ENCODE measurements around the gene NR5A2. TPM values are rescaled to one million over a fixed set of nuclear protein-coding genes. Genes with fewer than 3 reads are reported as not detected.

NR5A2 gene
- total and polyA plus RNA-seq, 7 donors: 0.49 to 13.8 (median 1.9) TPM

DNA sequence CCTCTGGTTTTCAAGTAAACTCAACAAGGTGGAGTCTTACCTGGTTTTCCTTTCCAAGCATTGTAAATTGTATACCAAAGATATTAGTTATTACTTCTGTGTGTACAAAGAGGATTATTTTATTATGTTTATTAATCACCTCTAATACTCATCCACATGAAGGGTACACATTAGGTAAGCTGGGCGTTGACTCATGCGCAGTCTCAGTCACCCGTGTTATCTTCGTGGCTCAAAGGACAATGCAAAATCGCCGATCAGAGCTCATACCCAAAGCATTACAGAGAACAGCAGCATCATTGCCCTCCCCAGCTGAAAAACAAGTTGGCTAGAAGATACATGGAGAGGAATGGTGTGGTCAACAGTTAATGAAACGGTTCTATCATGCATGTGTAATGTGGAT, 148.7 kb downstream of the NR5A2 start:
- TF ChIP-seq, protein P1, sequence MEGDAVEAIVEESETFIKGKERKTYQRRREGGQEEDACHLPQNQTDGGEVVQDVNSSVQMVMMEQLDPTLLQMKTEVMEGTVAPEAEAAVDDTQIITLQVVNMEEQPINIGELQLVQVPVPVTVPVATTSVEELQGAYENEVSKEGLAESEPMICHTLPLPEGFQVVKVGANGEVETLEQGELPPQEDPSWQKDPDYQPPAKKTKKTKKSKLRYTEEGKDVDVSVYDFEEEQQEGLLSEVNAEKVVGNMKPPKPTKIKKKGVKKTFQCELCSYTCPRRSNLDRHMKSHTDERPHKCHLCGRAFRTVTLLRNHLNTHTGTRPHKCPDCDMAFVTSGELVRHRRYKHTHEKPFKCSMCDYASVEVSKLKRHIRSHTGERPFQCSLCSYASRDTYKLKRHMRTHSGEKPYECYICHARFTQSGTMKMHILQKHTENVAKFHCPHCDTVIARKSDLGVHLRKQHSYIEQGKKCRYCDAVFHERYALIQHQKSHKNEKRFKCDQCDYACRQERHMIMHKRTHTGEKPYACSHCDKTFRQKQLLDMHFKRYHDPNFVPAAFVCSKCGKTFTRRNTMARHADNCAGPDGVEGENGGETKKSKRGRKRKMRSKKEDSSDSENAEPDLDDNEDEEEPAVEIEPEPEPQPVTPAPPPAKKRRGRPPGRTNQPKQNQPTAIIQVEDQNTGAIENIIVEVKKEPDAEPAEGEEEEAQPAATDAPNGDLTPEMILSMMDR (IDR thresholded peaks at IDR 0.05): no peak
- no peak for TF ChIP-seq POLR2AphosphoS5 (IDR thresholded peaks at IDR 0.05)
- TF ChIP-seq POLR2A (IDR thresholded peaks at IDR 0.05): no peak
- no peak for TF ChIP-seq EP300 (IDR thresholded peaks at IDR 0.05)
- Histone ChIP-seq H3K4me1 (no peaks in the 10 kb centered on the region), H3K4me3 (no peak overlapping the region), H3K27me3 (no peaks in the 10 kb centered on the region), H3K36me3 (no peaks in the 10 kb centered on the region), H3K9me3 (no peaks in the 10 kb centered on the region), H3K27ac (no peak overlapping the region)
- no peak for DNase-seq
- 72 to 86% methylated on average over 7 of the region's 7 CpGs for WGBS, 2 donors
- intact Hi-C loops (cut with DNase I): no loop called here

DNA sequence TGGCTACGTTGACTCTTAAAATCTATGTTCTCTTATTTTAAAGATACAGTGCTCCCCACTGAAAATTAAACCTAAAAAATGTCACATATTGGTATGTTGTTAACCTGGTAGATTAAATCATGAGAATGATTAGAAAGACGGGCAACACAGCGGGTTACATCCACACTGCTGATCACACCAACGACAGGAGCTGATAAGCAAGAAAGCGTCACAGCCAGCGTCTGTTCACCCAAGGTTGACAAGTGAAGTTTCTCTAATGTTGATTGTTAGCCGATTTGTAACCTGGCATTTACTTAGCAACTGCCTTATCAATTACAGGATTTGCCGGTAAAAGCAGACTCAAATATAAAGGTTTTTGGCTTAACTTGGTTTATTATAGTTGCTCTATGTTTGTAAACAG, 149.3 kb downstream of the NR5A2 start:
- no peaks in the 10 kb centered on the region for H3K36me3 ChIP-seq
- no peak for DNase-seq
- H3K27ac ChIP-seq: no peak overlapping the region
- H3K9me3 ChIP-seq: no peaks in the 10 kb centered on the region
- intact Hi-C loops (cut with DNase I): no loop called here
- H3K27me3 ChIP-seq: no peaks in the 10 kb centered on the region
- WGBS, 2 donors: 84 to 89% methylated on average over 8 of the region's 8 CpGs
- no peak overlapping the region for H3K4me3 ChIP-seq
- TF ChIP-seq EP300 (IDR thresholded peaks at IDR 0.05) (no peak), POLR2AphosphoS5 (IDR thresholded peaks at IDR 0.05) (no peak)
- no peaks in the 10 kb centered on the region for H3K4me1 ChIP-seq

DNA sequence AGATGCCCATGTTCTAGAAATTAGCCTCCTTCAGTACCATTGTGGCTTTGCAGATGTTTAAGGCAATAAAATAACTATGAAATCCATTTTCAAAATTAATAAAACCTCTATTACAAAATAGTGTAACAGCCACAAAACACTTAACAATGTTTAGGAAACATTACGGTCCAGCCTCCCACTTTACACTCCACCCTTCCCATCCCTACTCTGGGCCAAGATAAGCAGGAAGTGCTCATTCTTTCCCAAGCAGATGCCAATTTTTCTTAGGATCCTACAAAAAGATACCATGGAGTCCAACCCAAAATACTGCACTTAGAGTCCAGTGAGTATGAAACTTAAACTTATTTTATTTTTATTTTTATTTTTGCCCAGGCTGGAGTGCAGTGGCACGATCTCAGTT, 150.8 kb downstream of the NR5A2 start:
- no peak overlapping the region for H3K27ac ChIP-seq
- no peaks in the 10 kb centered on the region for H3K36me3 ChIP-seq
- TF ChIP-seq, protein P1 (IDR thresholded peaks at IDR 0.05): no peak
- intact Hi-C loops (cut with DNase I): no loop called here
- no peaks in the 10 kb centered on the region for H3K4me1 ChIP-seq
- H3K27me3 ChIP-seq: no peaks in the 10 kb centered on the region
- H3K4me3 ChIP-seq: no peak overlapping the region
- no peaks in the 10 kb centered on the region for H3K9me3 ChIP-seq
- 60 to 69% methylated on average over 2 of the region's 2 CpGs for WGBS, 2 donors
- no peak for DNase-seq

DNA sequence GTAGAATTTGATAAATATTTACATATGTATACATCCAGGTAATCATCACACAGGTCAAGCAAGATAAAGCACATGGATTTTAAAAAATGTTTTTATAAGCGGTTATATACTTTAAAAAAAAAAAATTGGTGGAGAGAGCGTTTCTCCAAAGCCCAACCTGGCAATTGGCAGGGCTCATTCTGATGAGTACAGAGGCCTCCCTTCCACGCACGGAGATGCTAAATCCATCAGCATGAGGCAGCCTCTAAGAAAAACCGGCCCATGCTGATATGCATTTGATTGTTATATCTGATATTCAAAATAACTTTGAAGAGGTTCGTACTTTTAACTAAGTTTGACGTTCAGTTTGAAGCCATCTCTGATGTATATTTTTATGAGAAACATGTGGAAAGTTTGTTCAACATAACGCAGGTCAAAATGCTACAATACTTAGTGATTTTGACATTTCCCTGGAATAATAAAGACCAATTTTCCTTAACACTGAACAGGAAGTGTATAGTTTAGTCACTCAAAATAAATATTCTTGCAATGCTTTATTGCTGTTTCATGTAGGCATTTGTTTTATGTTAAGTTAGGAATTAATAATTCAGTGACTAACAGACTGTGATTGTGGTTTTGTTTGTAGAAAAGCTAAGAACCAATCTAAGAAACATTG, 151.7 kb downstream of the NR5A2 start:
- peaks cover 0 to 8% (median 1%) of the 10 kb centered on the region in 4 donors for H3K4me1 ChIP-seq
- no peak overlapping the region for H3K27ac ChIP-seq
- 46 to 76% methylated on average over 8 of the region's 8 CpGs for WGBS, 2 donors
- no peaks in the 10 kb centered on the region for H3K36me3 ChIP-seq
- intact Hi-C loops (cut with DNase I): no loop called here
- H3K4me3 ChIP-seq: no peak overlapping the region
- no peaks in the 10 kb centered on the region for H3K9me3 ChIP-seq
- no peak for DNase-seq
- TF ChIP-seq, protein P1 (IDR thresholded peaks at IDR 0.05): no peak
- TF ChIP-seq POLR2A (IDR thresholded peaks at IDR 0.05) (no peak), EP300 (IDR thresholded peaks at IDR 0.05) (no peak), POLR2AphosphoS5 (IDR thresholded peaks at IDR 0.05) (no peak)
- no peaks in the 10 kb centered on the region for H3K27me3 ChIP-seq

DNA sequence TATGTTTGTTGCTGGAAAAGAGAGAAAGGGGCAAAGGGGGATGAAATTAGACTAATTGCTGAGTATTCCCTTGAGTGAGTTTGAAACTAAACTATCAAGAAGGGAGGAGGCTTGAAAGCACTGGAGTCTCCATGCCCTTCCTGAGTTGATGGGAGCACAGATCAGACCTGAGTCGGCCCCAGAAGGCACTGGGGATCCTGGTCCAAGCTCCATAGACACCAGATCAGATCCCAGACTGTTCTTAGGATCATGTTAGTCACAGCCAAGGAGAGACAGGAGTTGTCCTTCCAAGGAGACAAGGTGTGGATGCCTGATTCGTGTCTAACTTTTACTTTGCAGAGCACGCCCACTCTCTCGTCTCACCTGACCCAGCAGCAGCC, 152.3 kb downstream of the NR5A2 start:
- Histone ChIP-seq H3K36me3 (no peaks in the 10 kb centered on the region), H3K4me3 (no peak overlapping the region), H3K4me1 (peaks cover 0 to 11% (median 2%) of the 10 kb centered on the region in 4 donors), H3K27ac (no peak overlapping the region), H3K9me3 (no peaks in the 10 kb centered on the region), H3K27me3 (no peaks in the 10 kb centered on the region)
- intact Hi-C loops (cut with DNase I): no loop called here
- DNase-seq: no peak
- WGBS, 2 donors: 78 to 87% methylated on average over 4 of the region's 4 CpGs
- TF ChIP-seq, protein P1 (IDR thresholded peaks at IDR 0.05): no peak
- TF ChIP-seq POLR2A (IDR thresholded peaks at IDR 0.05): no peak
